Caco-2 (cell line): Measurements from ENCODE around the gene SERGEF. TPM values are rescaled to one million over a fixed set of nuclear protein-coding genes. Genes with fewer than 3 reads are reported as not detected.

Experiments used
- BruUV-seq: library from RNA; stranded (reverse); fragments of 400-500 nt; replicated peaks from 2 replicates; lab custom pipeline; 2021; lab: Mats Ljungman, UMichigan
- CTCF ChIA-PET: fragments of 300-600 bp; sonication (Branson Sonifier 250); formaldehyde crosslinking; loops from one replicate; lab custom pipeline; 2022; ENCODE audit warnings: antibody characterized with exemption; lab: Charles Lee
- POLR2A ChIA-PET: fragments of 300-600 bp; sonication (Branson Sonifier 250); formaldehyde crosslinking; loops from one replicate; lab custom pipeline; 2022; ENCODE audit warnings: antibody characterized with exemption; lab: Charles Lee
- DNase-seq, 2 experiments: peaks; one replicate each; pipeline versions ENCODE4 v3.0.0 to v3.0.0-alpha.2; 2020 to 2022
- H3K27me3 ChIP-seq: replicated peaks from 2 replicates; pipeline ENCODE4 v1.6.0; 2011; ENCODE audit warnings: low read length; ENCODE audit not compliant: control insufficient read depth, insufficient read depth
- H3K36me3 ChIP-seq: 2 replicates; pipeline ENCODE4 v1.5.1; 2011; ENCODE audit warnings: low read length; ENCODE audit not compliant: control insufficient read depth, insufficient read depth
- H3K4me1 ChIP-seq: fragments of 250-450 bp; sonication (Bioruptor Pico); 2 replicates; pipeline ENCODE4 v1.5.1; 2020; ENCODE audit warnings: mild to moderate bottlenecking
- H3K4me3 ChIP-seq: 2 replicates; pipeline ENCODE4 v1.5.1; 2011; ENCODE audit warnings: low read depth, mild to moderate bottlenecking, control low read depth, low read length
- H3K9me3 ChIP-seq: fragments of 250-450 bp; sonication (Bioruptor Pico); 2 replicates; pipeline ENCODE4 v1.5.1; 2020; ENCODE audit warnings: mild to moderate bottlenecking, moderate library complexity
- H3K27ac Mint-ChIP-seq: one replicate; pipeline ENCODE4 v1.8.0; 2022; ENCODE audit warnings: mixed read lengths; ENCODE audit not compliant: unreplicated experiment
- H3K27me3 Mint-ChIP-seq: one replicate; pipeline ENCODE4 v1.8.0; 2022; ENCODE audit warnings: mixed read lengths; ENCODE audit not compliant: insufficient read depth, unreplicated experiment
- H3K36me3 Mint-ChIP-seq: one replicate; pipeline ENCODE4 v1.8.0; 2022; ENCODE audit warnings: mild to moderate bottlenecking, mixed read lengths; ENCODE audit not compliant: insufficient read depth, unreplicated experiment
- H3K4me1 Mint-ChIP-seq: one replicate; pipeline ENCODE4 v1.8.0; 2022; ENCODE audit warnings: low read depth, mixed read lengths; ENCODE audit not compliant: unreplicated experiment
- H3K4me3 Mint-ChIP-seq: one replicate; pipeline ENCODE4 v1.8.0; 2022; ENCODE audit warnings: mild to moderate bottlenecking, moderate library complexity, mixed read lengths; ENCODE audit not compliant: unreplicated experiment
- H3K9me3 Mint-ChIP-seq: one replicate; pipeline ENCODE4 v1.8.0; 2022; ENCODE audit warnings: mixed read lengths; ENCODE audit not compliant: unreplicated experiment
- intact Hi-C: fragments of 100-400 bp; cut with micrococcal nuclease; formaldehyde crosslinking; loops from one replicate; pipeline ENCODE4 v1.10.0; 2022; ENCODE audit not compliant: unreplicated experiment
- total RNA-seq: library from RNA; stranded (reverse); gene quantifications from 2 replicates; pipeline ENCODE4 v1.2.3, GENCODE V29; 2022
- TF ChIP-seq, protein P1 (sequence below), 2 experiments: fragments of 200-600 bp in 1 of 2; IDR thresholded peaks; 1 replicate in 1 of 2; 2 replicates in 1 of 2; pipeline versions ENCODE4 v1.5.1 to v1.8.0; 2011 to 2022; ENCODE audit warnings: antibody characterized with exemption in 1 of 2, control low read depth in 1 of 2, inconsistent platforms in 1 of 2, low read depth in 1 of 2, low read length in 1 of 2, mild to moderate bottlenecking in 1 of 2, moderate library complexity in 1 of 2; ENCODE audit not compliant: insufficient read depth in 1 of 2, severe bottlenecking in 1 of 2, unreplicated experiment in 1 of 2

SERGEF gene
- total RNA-seq, 1 experiment from 2014 or later: 17.5 TPM

GRCh38 chr11:17805873-17806272, 207.0 kb downstream of the SERGEF start:
- intact Hi-C loops: no loop called here
- Mint-ChIP-seq H3K9me3 (no peaks in the 10 kb centered on the region), H3K27me3 (no peaks in the 10 kb centered on the region), H3K4me3 (no peak overlapping the region), H3K27ac (no peak overlapping the region), H3K36me3 (no peaks in the 10 kb centered on the region), H3K4me1 (no peaks in the 10 kb centered on the region)
- CTCF ChIA-PET: no interaction called here
- Histone ChIP-seq H3K27me3 (no peaks in the 10 kb centered on the region), H3K36me3 (no peaks in the 10 kb centered on the region), H3K9me3 (no peaks in the 10 kb centered on the region), H3K4me1 (no peaks in the 10 kb centered on the region), H3K4me3 (no peak overlapping the region)
- BruUV-seq: no TSS peak
- no peak for DNase-seq
- POLR2A ChIA-PET: no interaction called here
- TF ChIP-seq, protein P1, sequence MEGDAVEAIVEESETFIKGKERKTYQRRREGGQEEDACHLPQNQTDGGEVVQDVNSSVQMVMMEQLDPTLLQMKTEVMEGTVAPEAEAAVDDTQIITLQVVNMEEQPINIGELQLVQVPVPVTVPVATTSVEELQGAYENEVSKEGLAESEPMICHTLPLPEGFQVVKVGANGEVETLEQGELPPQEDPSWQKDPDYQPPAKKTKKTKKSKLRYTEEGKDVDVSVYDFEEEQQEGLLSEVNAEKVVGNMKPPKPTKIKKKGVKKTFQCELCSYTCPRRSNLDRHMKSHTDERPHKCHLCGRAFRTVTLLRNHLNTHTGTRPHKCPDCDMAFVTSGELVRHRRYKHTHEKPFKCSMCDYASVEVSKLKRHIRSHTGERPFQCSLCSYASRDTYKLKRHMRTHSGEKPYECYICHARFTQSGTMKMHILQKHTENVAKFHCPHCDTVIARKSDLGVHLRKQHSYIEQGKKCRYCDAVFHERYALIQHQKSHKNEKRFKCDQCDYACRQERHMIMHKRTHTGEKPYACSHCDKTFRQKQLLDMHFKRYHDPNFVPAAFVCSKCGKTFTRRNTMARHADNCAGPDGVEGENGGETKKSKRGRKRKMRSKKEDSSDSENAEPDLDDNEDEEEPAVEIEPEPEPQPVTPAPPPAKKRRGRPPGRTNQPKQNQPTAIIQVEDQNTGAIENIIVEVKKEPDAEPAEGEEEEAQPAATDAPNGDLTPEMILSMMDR (IDR thresholded peaks at IDR 0.05; ENCODE audit: insufficient read depth in 1 of 2, low read depth in 1 of 2, low read length in 1 of 2, severe bottlenecking in 1 of 2, unreplicated experiment in 1 of 2): no peak

GRCh38 chr11:17805043-17805442, 207.8 kb downstream of the SERGEF start:
- Histone ChIP-seq H3K4me1 (no peaks in the 10 kb centered on the region), H3K27me3 (no peaks in the 10 kb centered on the region; the same call in 1 of the 2 replicates), H3K4me3 (no peak overlapping the region), H3K36me3 (no peaks in the 10 kb centered on the region), H3K9me3 (no peaks in the 10 kb centered on the region)
- no TSS peak for BruUV-seq
- TF ChIP-seq, protein P1 (IDR thresholded peaks at IDR 0.05; ENCODE audit: insufficient read depth in 1 of 2, low read depth in 1 of 2, low read length in 1 of 2, severe bottlenecking in 1 of 2, unreplicated experiment in 1 of 2): no peak
- Mint-ChIP-seq H3K4me1 (no peaks in the 10 kb centered on the region), H3K9me3 (no peaks in the 10 kb centered on the region), H3K27ac (no peak overlapping the region), H3K4me3 (no peak overlapping the region), H3K36me3 (no peaks in the 10 kb centered on the region), H3K27me3 (no peaks in the 10 kb centered on the region)
- no peak for DNase-seq
- intact Hi-C loops: no loop called here
- ChIA-PET POLR2A (no interaction called here), CTCF (no interaction called here)

- H3K4me3 ChIP-seq: no peak overlapping the region
- H3K27me3 ChIP-seq: no peaks in the 10 kb centered on the region; the same call in 1 of the 2 replicates
- ChIA-PET CTCF (no interaction called here), POLR2A (interaction anchor here (0.6 kb wide), 1 partner anchor 11 kb away, joined by 4 read pairs; no protein-coding TSS in a partner anchor)
- no peaks in the 10 kb centered on the region for H3K27me3 Mint-ChIP-seq
- H3K9me3 Mint-ChIP-seq: no peaks in the 10 kb centered on the region
- no peaks in the 10 kb centered on the region for H3K36me3 ChIP-seq
- H3K4me1 Mint-ChIP-seq: no peaks in the 10 kb centered on the region
- TF ChIP-seq, protein P1 (IDR thresholded peaks at IDR 0.05; ENCODE audit: insufficient read depth in 1 of 2, low read depth in 1 of 2, low read length in 1 of 2, severe bottlenecking in 1 of 2, unreplicated experiment in 1 of 2): no peak
- no peak overlapping the region for H3K27ac Mint-ChIP-seq
- BruUV-seq: no TSS peak
- no peak overlapping the region for H3K4me3 Mint-ChIP-seq
- no peak for DNase-seq
- no peaks in the 10 kb centered on the region for H3K36me3 Mint-ChIP-seq
- H3K9me3 ChIP-seq: no peaks in the 10 kb centered on the region
- intact Hi-C loops: no loop called here
- no peaks in the 10 kb centered on the region for H3K4me1 ChIP-seq
These were observed 209.0 kb downstream of the SERGEF start for GRCh38 chr11:17803754-17804334.
